Right atrium auricular region (tissue), 2 donors: Measurements from ENCODE around the gene SUFU. TPM values are rescaled to one million over a fixed set of nuclear protein-coding genes. Genes with fewer than 3 reads are reported as not detected.

Source experiments
- DNase-seq: peaks from one replicate; pipeline ENCODE4 v3.0.0-alpha.2; 2019; ENCODE audit warnings: low spot score
- H3K27ac ChIP-seq, 2 donors: fragments of 200-600 bp; sonication (generic); 1 replicate in 1 of 2; 2 replicates in 1 of 2; pipeline ENCODE4 v1.5.1; 2016 to 2019
- H3K27me3 ChIP-seq, 2 donors: fragments of 200-600 bp; sonication (generic); one replicate each; pipeline versions ENCODE4 v1.5.1 to v1.6.0; 2017 to 2019
- H3K36me3 ChIP-seq: fragments of 200-600 bp; sonication (generic); one replicate; pipeline ENCODE4 v1.5.1; 2016
- H3K4me1 ChIP-seq, 2 donors: fragments of 200-600 bp; sonication (generic); one replicate each; pipeline versions ENCODE4 v1.5.1 to v1.6.0; 2017 to 2019
- H3K4me3 ChIP-seq, 2 donors: fragments of 200-600 bp; sonication (generic); 1 replicate in 1 of 2; 2 replicates in 1 of 2; pipeline ENCODE4 v1.5.1; 2017 to 2019; ENCODE audit warnings: mild to moderate bottlenecking in 1 of 2, moderate library complexity in 1 of 2
- H3K9me3 ChIP-seq, 2 donors: fragments of 200-600 bp; sonication (generic); one replicate each; pipeline ENCODE4 v1.5.1; 2019
- CTCF ChIP-seq, 2 donors: fragments of 200-600 bp; sonication (generic); IDR thresholded peaks; one replicate each; pipeline ENCODE4 v1.5.1; 2019; ENCODE audit warnings: antibody characterized with exemption in 2 of 2
- total RNA-seq, 2 donors: library from RNA; depleted of rRNA; stranded (reverse); fragments of >200 nt; gene quantifications; one replicate each; pipeline ENCODE4 v1.1.0, GENCODE V29; 2016

SUFU gene
- total RNA-seq, 2 donors from 2014 or later = 4.9 to 6.4 TPM

GRCh38 chr10:102580230-102580629 is 76.5 kb downstream of the SUFU start:
- H3K4me3 ChIP-seq = no peak overlapping the region
- peaks cover 0 to 31% of the 10 kb centered on the region in 2 donors for H3K4me1 ChIP-seq
- H3K36me3 ChIP-seq = no peaks in the 10 kb centered on the region
- H3K9me3 ChIP-seq = no peaks in the 10 kb centered on the region
- no peaks in the 10 kb centered on the region for H3K27me3 ChIP-seq
- no peak for DNase-seq
- no peak overlapping the region for H3K27ac ChIP-seq
- TF ChIP-seq CTCF (IDR thresholded peaks at IDR 0.05) = no peak

- no peak overlapping the region for H3K27ac ChIP-seq
- no peaks in the 10 kb centered on the region for H3K9me3 ChIP-seq
- peaks cover 0 to 31% of the 10 kb centered on the region in 2 donors for H3K4me1 ChIP-seq
- H3K36me3 ChIP-seq = no peaks in the 10 kb centered on the region
- H3K27me3 ChIP-seq = no peaks in the 10 kb centered on the region
- DNase-seq = no peak
- no peak for TF ChIP-seq CTCF (IDR thresholded peaks at IDR 0.05)
- no peak overlapping the region for H3K4me3 ChIP-seq
Observed at GRCh38 chr10:102581401-102581800, 77.6 kb downstream of the SUFU start.

- Histone ChIP-seq H3K27ac (no peak overlapping the region), H3K36me3 (no peaks in the 10 kb centered on the region), H3K4me3 (no peak overlapping the region), H3K9me3 (no peaks in the 10 kb centered on the region), H3K27me3 (no peaks in the 10 kb centered on the region), H3K4me1 (peaks cover 0 to 31% of the 10 kb centered on the region in 2 donors)
- no peak for TF ChIP-seq CTCF (IDR thresholded peaks at IDR 0.05)
- DNase-seq = no peak
Observed at GRCh38 chr10:102581981-102582580, 78.3 kb downstream of the SUFU start.

GRCh38 chr10:102583435-102584417 is 80.0 kb downstream of the SUFU start:
- H3K9me3 ChIP-seq = no peaks in the 10 kb centered on the region
- no peaks in the 10 kb centered on the region for H3K27me3 ChIP-seq
- peak; percentile 94 for DNase-seq
- no peak overlapping the region for H3K27ac ChIP-seq
- peaks cover 0 to 31% of the 10 kb centered on the region in 2 donors for H3K4me1 ChIP-seq
- no peaks in the 10 kb centered on the region for H3K36me3 ChIP-seq
- H3K4me3 ChIP-seq = no peak overlapping the region
- peak; percentile 86 to 88 for TF ChIP-seq CTCF (IDR thresholded peaks at IDR 0.05)

- Histone ChIP-seq H3K27me3 (no peaks in the 10 kb centered on the region), H3K4me3 (no peak overlapping the region), H3K36me3 (no peaks in the 10 kb centered on the region), H3K4me1 (peaks cover 0 to 23% of the 10 kb centered on the region in 2 donors), H3K9me3 (no peaks in the 10 kb centered on the region), H3K27ac (no peak overlapping the region)
- TF ChIP-seq CTCF (IDR thresholded peaks at IDR 0.05) = no peak
- DNase-seq = no peak
Observed at GRCh38 chr10:102585026-102585425, 81.3 kb downstream of the SUFU start.
